ENCODE data around the gene PLXNA2.

Gene PLXNA2

GRCh38 chr1:208006258-208006920, 237.8 kb downstream of the PLXNA2 start:
- no peak for DNase-seq

GRCh38 chr1:208004851-208005250, 239.3 kb downstream of the PLXNA2 start:
- DNase-seq, result no peak

- DNase-seq, result no peak
These were observed 240.9 kb downstream of the PLXNA2 start for GRCh38 chr1:208003241-208003640.

GRCh38 chr1:208002672-208003071, 241.5 kb downstream of the PLXNA2 start:
- no peak for DNase-seq

- DNase-seq, result no peak
These were observed 242.1 kb downstream of the PLXNA2 start for GRCh38 chr1:208002078-208002477.

GRCh38 chr1:208000504-208000903, 243.7 kb downstream of the PLXNA2 start:
- no peak for DNase-seq

GRCh38 chr1:207999972-208000371, 244.2 kb downstream of the PLXNA2 start:
- DNase-seq, result no peak

GRCh38 chr1:207999274-207999915, 244.8 kb downstream of the PLXNA2 start:
- no peak for DNase-seq

- no peak for DNase-seq
These were observed 245.5 kb downstream of the PLXNA2 start for GRCh38 chr1:207998691-207999090.

GRCh38 chr1:207997486-207998268, 246.5 kb downstream of the PLXNA2 start:
- DNase-seq, result peak; percentile 59

- DNase-seq, result no peak
These were observed 247.5 kb downstream of the PLXNA2 start for GRCh38 chr1:207996636-207997035.

- no peak for DNase-seq
These were observed 248.6 kb downstream of the PLXNA2 start for GRCh38 chr1:207995576-207995975.

- no peak for DNase-seq
These were observed 250.4 kb downstream of the PLXNA2 start for GRCh38 chr1:207993477-207994445.

- no peak for DNase-seq
These were observed 251.4 kb downstream of the PLXNA2 start for GRCh38 chr1:207992677-207993236.

- no peak for DNase-seq
These were observed 252.6 kb downstream of the PLXNA2 start for GRCh38 chr1:207991583-207992026.

- DNase-seq, result peak; percentile 67
These were observed 253.2 kb downstream of the PLXNA2 start for GRCh38 chr1:207990876-207991582.

GRCh38 chr1:207990455-207990854, 253.7 kb downstream of the PLXNA2 start:
- no peak for DNase-seq

GRCh38 chr1:207988326-207989165, 255.6 kb downstream of the PLXNA2 start:
- no peak for DNase-seq

GRCh38 chr1:207987164-207987563, 257.0 kb downstream of the PLXNA2 start:
- no peak for DNase-seq

GRCh38 chr1:207985996-207986395, 258.2 kb downstream of the PLXNA2 start:
- no peak for DNase-seq

Data from retina (tissue), 1 donor.